HG03103 (cell line): ENCODE measurements around the gene ARID3A.

Source experiments
- ATAC-seq: cut with Tn5 transposase; IDR thresholded peaks from one replicate; pipeline ENCODE4 v1.9.1; 2021; ENCODE audit warnings: low read depth; ENCODE audit not compliant: unreplicated experiment

ARID3A gene

GRCh38 chr19:998064-998463 lies 72.2 kb downstream of the ARID3A start:
- no peak for ATAC-seq

GRCh38 chr19:999379-999719 lies 73.5 kb downstream of the ARID3A start:
- no peak for ATAC-seq

- ATAC-seq = no peak
Observed at GRCh38 chr19:1000095-1000494, 74.3 kb downstream of the ARID3A start, which contains the start of gene GRIN3B. TSS of gene GRIN3B (plus strand) at chr19:1000419. CDS start at chr19:1000438, 19 bp downstream.

- no peak for ATAC-seq
Observed at GRCh38 chr19:1000591-1001537, 75.0 kb downstream of the ARID3A start.

- no peak for ATAC-seq
Observed at GRCh38 chr19:1001538-1002166, 75.8 kb downstream of the ARID3A start.

GRCh38 chr19:1002600-1002999 lies 76.8 kb downstream of the ARID3A start:
- no peak for ATAC-seq

GRCh38 chr19:1003283-1003682 lies 77.4 kb downstream of the ARID3A start:
- ATAC-seq = no peak

GRCh38 chr19:1004204-1004802 lies 78.5 kb downstream of the ARID3A start:
- no peak for ATAC-seq

GRCh38 chr19:1004803-1005664 lies 79.2 kb downstream of the ARID3A start:
- no peak for ATAC-seq

GRCh38 chr19:1006711-1007398 lies 81.0 kb downstream of the ARID3A start:
- ATAC-seq = no peak

GRCh38 chr19:1007399-1008251 lies 81.8 kb downstream of the ARID3A start:
- ATAC-seq = no peak

- no peak for ATAC-seq
Observed at GRCh38 chr19:1008268-1009040, 82.6 kb downstream of the ARID3A start.

- ATAC-seq = no peak
Observed at GRCh38 chr19:1009041-1009980, 83.5 kb downstream of the ARID3A start.

GRCh38 chr19:1009981-1010538 lies 84.2 kb downstream of the ARID3A start:
- ATAC-seq = no peak

- ATAC-seq = no peak
Observed at GRCh38 chr19:1010586-1011510, 85.0 kb downstream of the ARID3A start.

GRCh38 chr19:1011831-1012333 lies 86.0 kb downstream of the ARID3A start:
- ATAC-seq = no peak
